Coronary artery (tissue), 2 donors: ENCODE measurements around the gene CRYM.

ENCODE experiments used
- DNase-seq: peaks from one replicate; pipeline ENCODE4 v3.0.0-alpha.2; 2017; ENCODE audit warnings: low spot score
- H3K27ac ChIP-seq, 2 donors: fragments of 200-600 bp; sonication (generic); one replicate each; pipeline ENCODE4 v1.5.1; 2016 to 2019
- H3K4me3 ChIP-seq: fragments of 200-600 bp; sonication (generic); 2 replicates; pipeline ENCODE4 v1.5.1; 2016; ENCODE audit warnings: mild to moderate bottlenecking, moderate library complexity
- TF ChIP-seq, protein P1 (sequence below): fragments of 200-600 bp; sonication (generic); IDR thresholded peaks from one replicate; pipeline ENCODE4 v1.5.1; 2019; ENCODE audit warnings: antibody characterized with exemption

CRYM gene

DNA sequence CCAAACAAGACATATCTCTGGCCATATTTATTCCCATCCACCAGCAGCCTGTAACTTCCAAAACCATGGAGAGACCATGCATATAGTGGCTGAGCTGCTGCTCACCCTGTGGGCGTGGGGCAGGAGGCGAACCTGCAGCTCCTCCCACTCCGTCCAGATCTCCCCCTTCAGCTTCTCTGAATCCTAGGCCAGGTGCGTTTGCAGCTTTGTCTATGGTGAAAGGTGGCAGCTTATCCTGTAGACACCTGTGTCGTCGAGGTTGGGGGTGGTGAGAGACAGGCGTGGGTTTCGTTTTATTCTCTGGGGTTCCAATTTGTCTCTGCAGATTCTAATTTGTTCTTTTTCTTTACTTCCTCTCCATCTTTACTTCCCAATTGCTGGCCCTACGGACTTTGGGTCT, 54.3 kb downstream of the CRYM start:
- Histone ChIP-seq H3K27ac (no peak overlapping the region), H3K4me3 (no peak overlapping the region)
- TF ChIP-seq, protein P1, sequence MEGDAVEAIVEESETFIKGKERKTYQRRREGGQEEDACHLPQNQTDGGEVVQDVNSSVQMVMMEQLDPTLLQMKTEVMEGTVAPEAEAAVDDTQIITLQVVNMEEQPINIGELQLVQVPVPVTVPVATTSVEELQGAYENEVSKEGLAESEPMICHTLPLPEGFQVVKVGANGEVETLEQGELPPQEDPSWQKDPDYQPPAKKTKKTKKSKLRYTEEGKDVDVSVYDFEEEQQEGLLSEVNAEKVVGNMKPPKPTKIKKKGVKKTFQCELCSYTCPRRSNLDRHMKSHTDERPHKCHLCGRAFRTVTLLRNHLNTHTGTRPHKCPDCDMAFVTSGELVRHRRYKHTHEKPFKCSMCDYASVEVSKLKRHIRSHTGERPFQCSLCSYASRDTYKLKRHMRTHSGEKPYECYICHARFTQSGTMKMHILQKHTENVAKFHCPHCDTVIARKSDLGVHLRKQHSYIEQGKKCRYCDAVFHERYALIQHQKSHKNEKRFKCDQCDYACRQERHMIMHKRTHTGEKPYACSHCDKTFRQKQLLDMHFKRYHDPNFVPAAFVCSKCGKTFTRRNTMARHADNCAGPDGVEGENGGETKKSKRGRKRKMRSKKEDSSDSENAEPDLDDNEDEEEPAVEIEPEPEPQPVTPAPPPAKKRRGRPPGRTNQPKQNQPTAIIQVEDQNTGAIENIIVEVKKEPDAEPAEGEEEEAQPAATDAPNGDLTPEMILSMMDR, result no peak
- DNase-seq, result no peak

GRCh38 chr16:21222495-21223337, 55.4 kb downstream of the CRYM start:
- no peak overlapping the region for H3K27ac ChIP-seq
- H3K4me3 ChIP-seq, result no peak overlapping the region
- TF ChIP-seq, protein P1, result no peak
- DNase-seq, result no peak

- Histone ChIP-seq H3K27ac (no peak overlapping the region), H3K4me3 (no peak overlapping the region)
- TF ChIP-seq, protein P1, result no peak
- DNase-seq, result no peak
These were observed 58.5 kb downstream of the CRYM start for GRCh38 chr16:21219551-21219950.

DNA sequence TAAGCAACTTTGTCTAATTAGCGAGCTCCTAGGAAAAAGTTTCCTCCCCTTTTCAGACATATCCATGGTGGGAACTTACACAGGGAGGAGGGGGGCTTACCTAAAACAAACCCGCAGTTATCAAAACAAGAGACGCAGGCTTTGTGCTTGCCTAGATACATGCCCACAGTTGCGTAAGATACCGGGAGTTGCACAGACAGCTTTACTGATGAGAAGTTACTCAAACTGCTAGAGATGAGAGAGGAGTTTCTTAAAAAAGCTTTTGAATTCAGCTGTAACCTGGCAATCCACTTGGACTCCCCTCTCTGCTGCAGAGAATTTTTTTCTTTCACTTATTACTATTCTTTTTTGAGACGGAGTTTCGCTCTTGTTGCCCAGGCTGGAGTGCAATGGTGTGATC, 59.9 kb downstream of the CRYM start:
- TF ChIP-seq, protein P1, result no peak
- no peak overlapping the region for H3K27ac ChIP-seq
- H3K4me3 ChIP-seq, result no peak overlapping the region
- DNase-seq, result peak; percentile 14

- Histone ChIP-seq H3K27ac (no peak overlapping the region), H3K4me3 (no peak overlapping the region)
- TF ChIP-seq, protein P1, result no peak
- DNase-seq, result peak; percentile 1
These were observed 61.0 kb downstream of the CRYM start for GRCh38 chr16:21217121-21217520.

GRCh38 chr16:21214086-21214485, 64.0 kb downstream of the CRYM start:
- H3K27ac ChIP-seq, result no peak overlapping the region
- DNase-seq, result no peak
- TF ChIP-seq, protein P1, result no peak
- H3K4me3 ChIP-seq, result no peak overlapping the region

DNA sequence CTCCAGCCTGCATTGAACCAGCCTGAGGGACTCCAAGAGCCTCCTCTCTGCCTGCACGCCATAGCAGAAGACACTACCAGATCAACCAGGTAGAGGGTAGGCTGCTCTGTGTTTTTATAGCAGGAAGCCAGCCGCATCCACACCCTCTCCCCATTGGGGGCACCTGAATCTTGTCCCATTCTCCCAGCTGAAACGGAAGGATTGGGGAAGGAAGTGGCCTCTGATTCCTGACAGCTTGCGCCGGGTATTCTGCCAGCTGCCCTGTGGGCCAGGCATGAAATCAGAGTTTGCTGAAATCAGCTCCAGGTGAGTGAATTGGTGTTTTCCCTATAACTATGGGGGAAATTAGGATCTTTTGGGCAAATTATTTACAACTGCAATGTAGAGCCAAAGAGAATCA, 66.6 kb downstream of the CRYM start, which contains the start of gene ZP2:
Gene ZP2, minus strand, starts transcription at position 89 of the 400 bp plus-strand sequence. Its CDS starts 27 bp downstream, at position 62.
- TF ChIP-seq, protein P1, result no peak
- no peak for DNase-seq
- H3K27ac ChIP-seq, result no peak within 1 kb of the TSS
- H3K4me3 ChIP-seq, result no peak within 1 kb of the TSS
